TTC549 (cell line): ENCODE data around the gene NFKBIB.
"Not testable (repeated sequence)": the region's sequence is repeated elsewhere in the genome, so short reads cannot be mapped to it uniquely, and the experiment has no call there.

Experiments used
- FAIRE-seq: peaks from 2 replicates; lab custom pipeline; 2012; peaks lifted over from hg19 to GRCh38; lab: Jason Lieb, UNC

NFKBIB gene

GRCh38 chr19:38928391-38929001 lies 28.7 kb downstream of the NFKBIB start:
- no peak for FAIRE-seq

- FAIRE-seq: no peak
Measured at GRCh38 chr19:38929929-38930775, 30.4 kb downstream of the NFKBIB start, which contains the start of gene SARS2. Gene SARS2, minus strand, starts transcription at chr19:38930763. Its CDS starts 27 bp downstream, at chr19:38930736.

- peak; percentile 94 for FAIRE-seq
Measured at GRCh38 chr19:38930776-38931520, 31.2 kb downstream of the NFKBIB start, which contains the start of gene MRPS12. Gene MRPS12, plus strand, starts transcription at chr19:38930944. Its CDS starts 351 bp downstream, at chr19:38931295.

GRCh38 chr19:38931521-38931793 lies 31.7 kb downstream of the NFKBIB start:
- no peak for FAIRE-seq

- no peak for FAIRE-seq
Measured at GRCh38 chr19:38932425-38933179, 32.8 kb downstream of the NFKBIB start.

GRCh38 chr19:38933544-38933943 lies 33.8 kb downstream of the NFKBIB start:
- FAIRE-seq: no peak

GRCh38 chr19:38939957-38940356 lies 40.2 kb downstream of the NFKBIB start:
- FAIRE-seq: no peak

GRCh38 chr19:38941466-38941865 lies 41.7 kb downstream of the NFKBIB start:
- FAIRE-seq: not testable (repeated sequence)

GRCh38 chr19:38941979-38942378 lies 42.2 kb downstream of the NFKBIB start:
- no peak for FAIRE-seq

GRCh38 chr19:38942471-38943181 lies 42.9 kb downstream of the NFKBIB start:
- FAIRE-seq: no peak

- no peak for FAIRE-seq
Measured at GRCh38 chr19:38944981-38945506, 45.3 kb downstream of the NFKBIB start.

GRCh38 chr19:38945562-38946228 lies 45.9 kb downstream of the NFKBIB start:
- no peak for FAIRE-seq

- FAIRE-seq: no peak
Measured at GRCh38 chr19:38946229-38947010, 46.7 kb downstream of the NFKBIB start.

- no peak for FAIRE-seq
Measured at GRCh38 chr19:38949580-38950367, 50.0 kb downstream of the NFKBIB start.

- FAIRE-seq: no peak
Measured at GRCh38 chr19:38951187-38951586, 51.4 kb downstream of the NFKBIB start.

GRCh38 chr19:38952395-38953165 lies 52.8 kb downstream of the NFKBIB start:
- no peak for FAIRE-seq

- FAIRE-seq: no peak
Measured at GRCh38 chr19:38953677-38954076, 53.9 kb downstream of the NFKBIB start.

- no peak for FAIRE-seq
Measured at GRCh38 chr19:38956264-38956663, 56.5 kb downstream of the NFKBIB start.
